Cardiac muscle cell (in vitro differentiated cells and primary cell): ENCODE measurements around the gene PPFIBP2. TPM values are rescaled to one million over a fixed set of nuclear protein-coding genes. Genes with fewer than 3 reads are reported as not detected.

Experiments used
- DNase-seq, 2 donors: peaks; one replicate each; pipeline versions ENCODE4 v3.0.0 to v3.0.0-alpha.2; 2010 to 2017; ENCODE audit warnings: low read depth in 1 of 2, low spot score in 1 of 2
- H3K27ac ChIP-seq: fragments of 200-600 bp; sonication (generic); 2 replicates; pipeline ENCODE4 v1.5.1; 2016
- H3K27me3 ChIP-seq: fragments of 200-600 bp; sonication (generic); 2 replicates; pipeline ENCODE4 v1.6.0; 2016; ENCODE audit warnings: control low read depth
- H3K36me3 ChIP-seq: fragments of 200-600 bp; sonication (generic); 2 replicates; pipeline ENCODE4 v1.5.1; 2016; ENCODE audit warnings: control low read depth
- H3K4me1 ChIP-seq: fragments of 200-600 bp; sonication (generic); 2 replicates; pipeline ENCODE4 v1.8.1; 2017; ENCODE audit warnings: low read depth, mild to moderate bottlenecking, mixed run types
- H3K4me3 ChIP-seq: fragments of 200-600 bp; sonication (generic); 2 replicates; pipeline ENCODE4 v1.5.1; 2016; ENCODE audit warnings: mild to moderate bottlenecking
- H3K9me3 ChIP-seq: fragments of 200-600 bp; sonication (generic); 2 replicates; pipeline ENCODE4 v1.5.1; 2017; ENCODE audit warnings: low read depth, mild to moderate bottlenecking, control low read depth
- polyA plus RNA-seq: library from polyadenylated mRNA; unstranded; fragments of >200 nt; fragmentation: Nextera tagmentation; extraction: Ambion mirVana; gene quantifications from 2 replicates; pipeline ENCODE4 v1.2.1, GENCODE V29; 2016
- total RNA-seq: library from RNA; depleted of rRNA; stranded (reverse); fragments of >200 nt; gene quantifications from 2 replicates; pipeline ENCODE4 v1.2.3, GENCODE V29; 2016
- TF ChIP-seq, protein P1 (sequence below): IDR thresholded peaks from 2 replicates; pipeline ENCODE4 v1.5.1; 2012; ENCODE audit warnings: low read depth, mild to moderate bottlenecking, low read length

Gene PPFIBP2
- total and polyA plus RNA-seq, 2 experiments from 2014 or later: 8.0 to 13.2 TPM

- H3K27me3 ChIP-seq: no peaks in the 10 kb centered on the region
- no peak overlapping the region for H3K27ac ChIP-seq
- H3K9me3 ChIP-seq: no peaks in the 10 kb centered on the region
- TF ChIP-seq, protein P1, sequence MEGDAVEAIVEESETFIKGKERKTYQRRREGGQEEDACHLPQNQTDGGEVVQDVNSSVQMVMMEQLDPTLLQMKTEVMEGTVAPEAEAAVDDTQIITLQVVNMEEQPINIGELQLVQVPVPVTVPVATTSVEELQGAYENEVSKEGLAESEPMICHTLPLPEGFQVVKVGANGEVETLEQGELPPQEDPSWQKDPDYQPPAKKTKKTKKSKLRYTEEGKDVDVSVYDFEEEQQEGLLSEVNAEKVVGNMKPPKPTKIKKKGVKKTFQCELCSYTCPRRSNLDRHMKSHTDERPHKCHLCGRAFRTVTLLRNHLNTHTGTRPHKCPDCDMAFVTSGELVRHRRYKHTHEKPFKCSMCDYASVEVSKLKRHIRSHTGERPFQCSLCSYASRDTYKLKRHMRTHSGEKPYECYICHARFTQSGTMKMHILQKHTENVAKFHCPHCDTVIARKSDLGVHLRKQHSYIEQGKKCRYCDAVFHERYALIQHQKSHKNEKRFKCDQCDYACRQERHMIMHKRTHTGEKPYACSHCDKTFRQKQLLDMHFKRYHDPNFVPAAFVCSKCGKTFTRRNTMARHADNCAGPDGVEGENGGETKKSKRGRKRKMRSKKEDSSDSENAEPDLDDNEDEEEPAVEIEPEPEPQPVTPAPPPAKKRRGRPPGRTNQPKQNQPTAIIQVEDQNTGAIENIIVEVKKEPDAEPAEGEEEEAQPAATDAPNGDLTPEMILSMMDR: no peak
- no peak overlapping the region for H3K4me3 ChIP-seq
- DNase-seq: no peak
- H3K4me1 ChIP-seq: no peaks in the 10 kb centered on the region
- H3K36me3 ChIP-seq: no peaks in the 10 kb centered on the region
Measured at GRCh38 chr11:7522121-7522520, 8.3 kb downstream of the PPFIBP2 start.

DNA sequence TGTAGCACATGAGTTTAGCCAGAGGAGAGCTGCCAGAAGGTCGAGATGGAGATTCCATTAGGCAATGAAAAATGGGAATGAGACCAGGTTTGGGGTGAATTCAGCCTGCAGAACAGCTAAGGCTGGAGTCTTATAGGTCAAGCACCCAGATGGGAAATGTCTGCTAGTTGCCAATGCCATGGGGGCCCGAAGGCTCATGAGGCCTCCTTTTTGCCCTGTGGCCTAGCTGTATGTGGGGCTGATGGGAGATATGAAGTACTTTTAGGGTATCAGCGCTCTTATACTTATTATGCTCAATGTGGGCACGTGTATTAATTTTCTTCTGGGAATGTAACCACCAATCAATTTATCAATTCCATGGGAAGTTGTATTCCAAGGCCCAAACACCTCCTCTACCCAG lies 8.7 kb downstream of the PPFIBP2 start:
- TF ChIP-seq, protein P1: no peak
- Histone ChIP-seq H3K4me3 (no peak overlapping the region), H3K27me3 (no peaks in the 10 kb centered on the region), H3K36me3 (no peaks in the 10 kb centered on the region), H3K27ac (no peak overlapping the region), H3K4me1 (no peaks in the 10 kb centered on the region), H3K9me3 (no peaks in the 10 kb centered on the region)
- DNase-seq: no peak

- H3K27me3 ChIP-seq: no peaks in the 10 kb centered on the region
- no peaks in the 10 kb centered on the region for H3K9me3 ChIP-seq
- DNase-seq: no peak
- H3K36me3 ChIP-seq: no peaks in the 10 kb centered on the region
- H3K4me1 ChIP-seq: no peaks in the 10 kb centered on the region
- no peak overlapping the region for H3K27ac ChIP-seq
- no peak overlapping the region for H3K4me3 ChIP-seq
- TF ChIP-seq, protein P1: no peak
Measured at GRCh38 chr11:7523416-7524210, 9.8 kb downstream of the PPFIBP2 start.

GRCh38 chr11:7524462-7525235 lies 10.8 kb downstream of the PPFIBP2 start:
- Histone ChIP-seq H3K4me1 (no peaks in the 10 kb centered on the region), H3K27me3 (no peaks in the 10 kb centered on the region), H3K9me3 (no peaks in the 10 kb centered on the region), H3K27ac (no peak overlapping the region), H3K36me3 (no peaks in the 10 kb centered on the region), H3K4me3 (no peak overlapping the region)
- TF ChIP-seq, protein P1: no peak
- no peak for DNase-seq

DNA sequence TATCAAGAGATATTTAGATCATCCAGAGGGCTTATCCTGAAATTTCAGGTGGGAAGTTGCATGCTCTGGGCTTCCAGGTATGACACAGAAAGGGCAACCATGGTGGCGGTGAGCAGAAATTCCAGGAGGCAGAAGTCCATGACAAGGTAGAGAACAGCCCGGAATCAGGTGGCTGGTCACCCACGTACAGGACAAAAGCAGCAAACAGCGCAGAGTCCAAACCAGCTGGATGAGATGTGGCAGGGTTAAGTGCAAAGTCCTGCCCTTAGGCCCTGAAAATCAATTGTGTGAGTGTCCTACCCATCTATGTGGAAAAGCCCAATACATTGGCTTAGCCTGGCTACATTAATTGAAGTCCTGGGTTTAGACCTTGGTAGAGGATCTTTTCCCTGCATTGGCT lies 11.6 kb downstream of the PPFIBP2 start:
- TF ChIP-seq, protein P1: no peak
- no peak for DNase-seq
- Histone ChIP-seq H3K27ac (no peak overlapping the region), H3K36me3 (no peaks in the 10 kb centered on the region), H3K4me1 (no peaks in the 10 kb centered on the region), H3K4me3 (no peak overlapping the region), H3K27me3 (no peaks in the 10 kb centered on the region), H3K9me3 (no peaks in the 10 kb centered on the region)
